HG03039 (cell line): ENCODE data around the gene DNAJB6.

ENCODE experiments used
- ATAC-seq: cut with Tn5 transposase; IDR thresholded peaks from one replicate; pipeline ENCODE4 v1.9.1; 2021; ENCODE audit warnings: mild to moderate bottlenecking, moderate library complexity; ENCODE audit not compliant: unreplicated experiment

The DNAJB6 gene

GRCh38 chr7:157394246-157395191 is 57.7 kb downstream of the DNAJB6 start:
- no peak for ATAC-seq

GRCh38 chr7:157395206-157395605 is 58.4 kb downstream of the DNAJB6 start:
- no peak for ATAC-seq

GRCh38 chr7:157396316-157397035 is 59.7 kb downstream of the DNAJB6 start:
- ATAC-seq: no peak

GRCh38 chr7:157397036-157397720 is 60.4 kb downstream of the DNAJB6 start:
- ATAC-seq: no peak

- ATAC-seq: no peak
Observed at GRCh38 chr7:157397731-157398691, 61.2 kb downstream of the DNAJB6 start.

- ATAC-seq: no peak
Observed at GRCh38 chr7:157399086-157399687, 62.4 kb downstream of the DNAJB6 start.

GRCh38 chr7:157400171-157400860 is 63.5 kb downstream of the DNAJB6 start:
- ATAC-seq: no peak

- ATAC-seq: no peak
Observed at GRCh38 chr7:157401567-157402387, 65.0 kb downstream of the DNAJB6 start.

- no peak for ATAC-seq
Observed at GRCh38 chr7:157402388-157402703, 65.5 kb downstream of the DNAJB6 start.

- no peak for ATAC-seq
Observed at GRCh38 chr7:157402911-157403534, 66.2 kb downstream of the DNAJB6 start.

GRCh38 chr7:157403646-157404401 is 67.0 kb downstream of the DNAJB6 start:
- no peak for ATAC-seq

GRCh38 chr7:157404845-157405481 is 68.2 kb downstream of the DNAJB6 start:
- no peak for ATAC-seq

GRCh38 chr7:157405501-157405900 is 68.7 kb downstream of the DNAJB6 start:
- no peak for ATAC-seq

GRCh38 chr7:157405914-157406810 is 69.4 kb downstream of the DNAJB6 start:
- no peak for ATAC-seq

- no peak for ATAC-seq
Observed at GRCh38 chr7:157406971-157407370, 70.2 kb downstream of the DNAJB6 start.
